Mucosa of descending colon (tissue), 3 donors: ENCODE results near the gene KDM2A. TPM values are rescaled to one million over a fixed set of nuclear protein-coding genes. Genes with fewer than 3 reads are reported as not detected.

Experiments
- ATAC-seq: fragments of 200-7000 bp; cut with Tn5 transposase; one replicate; pipeline ENCODE4 v1.9.1; 2020; ENCODE audit warnings: mild to moderate bottlenecking, moderate library complexity
- DNase-seq, 3 donors: peaks; one replicate each; pipeline ENCODE4 v3.0.0-alpha.2; 2020
- H3K36me3 ChIP-seq: fragments of 200-600 bp; one replicate; pipeline ENCODE4 v1.8.0; 2021; ENCODE audit warnings: low read depth, mild to moderate bottlenecking
- H3K4me1 ChIP-seq: fragments of 200-600 bp; one replicate; pipeline ENCODE4 v1.8.0; 2021; ENCODE audit warnings: low read depth, mild to moderate bottlenecking
- H3K4me3 ChIP-seq: fragments of 200-600 bp; one replicate; pipeline ENCODE4 v1.8.0; 2021; ENCODE audit warnings: mild to moderate bottlenecking
- H3K9me3 ChIP-seq: fragments of 200-600 bp; one replicate; pipeline ENCODE4 v1.8.0; 2021; ENCODE audit warnings: mild to moderate bottlenecking
- CTCF ChIP-seq: fragments of 200-600 bp; IDR thresholded peaks from one replicate; pipeline ENCODE4 v1.8.0; 2022; ENCODE audit warnings: antibody characterized with exemption, mild to moderate bottlenecking
- intact Hi-C, 2 donors: fragments of 100-400 bp; cut with DNase I in 1 of 2; cut with micrococcal nuclease in 1 of 2; formaldehyde crosslinking; loops; one replicate each; pipeline versions ENCODE4 v1.11.0 to v1.11.1; 2022; cut with DNase I, micrococcal nuclease
- total RNA-seq, 3 donors: library from RNA; stranded (reverse); fragmentation: NEBNext Ultra II Directional in 2 of 3; extraction: Animal tissue kit (Norgen Biotek cat#: 25700) in 2 of 3; gene quantifications; one replicate each; pipeline versions ENCODE4 v1.2.1 to v1.2.4, GENCODE V29; 2021 to 2023
- donor health status: DM: no; HTN: no; CAD: no; lungs with moderate emphysema.
- donor health status: DM: no; HTN: no; CAD: no.
- donor health status: DM: no; HTN: yes; CAD: no.

KDM2A gene
- total RNA-seq, 3 donors from 2014 or later: 67.2 to 84.6 (median 77.1) TPM

DNA sequence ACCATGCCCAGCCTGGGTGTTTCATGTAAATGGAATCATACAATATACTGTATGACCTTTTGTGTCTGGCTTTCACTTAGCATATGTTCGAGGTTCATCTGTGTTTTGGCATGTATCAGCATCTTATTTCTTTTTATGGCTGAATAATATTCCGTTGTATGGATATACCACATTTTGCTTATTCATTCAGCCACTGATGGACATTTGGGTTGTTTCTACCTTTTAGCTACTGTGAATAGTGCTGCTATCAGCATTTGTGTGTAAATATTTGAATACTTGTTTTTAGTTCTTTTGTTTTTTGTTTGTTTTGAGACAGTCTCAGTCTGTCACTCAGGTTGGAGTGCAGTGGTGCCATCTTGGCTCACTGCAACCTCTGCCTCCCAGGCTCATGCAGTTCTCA, 35.7 kb downstream of the KDM2A start:
- ATAC-seq (no peak), DNase-seq (no peak)
- Histone ChIP-seq H3K9me3 (no peaks in the 10 kb centered on the region), H3K4me1 (no peaks in the 10 kb centered on the region), H3K36me3 (no peaks in the 10 kb centered on the region), H3K4me3 (no peak overlapping the region)
- no peak for TF ChIP-seq CTCF
- intact Hi-C loops: no loop called here

GRCh38 chr11:67157691-67158090, 38.6 kb downstream of the KDM2A start:
- no peaks in the 10 kb centered on the region for H3K4me1 ChIP-seq
- intact Hi-C loops: no loop called here
- H3K36me3 ChIP-seq: no peaks in the 10 kb centered on the region
- no peak for TF ChIP-seq CTCF
- DNase-seq (no peak), ATAC-seq (no peak)
- no peak overlapping the region for H3K4me3 ChIP-seq
- H3K9me3 ChIP-seq: no peaks in the 10 kb centered on the region

GRCh38 chr11:67158221-67158620, 39.2 kb downstream of the KDM2A start:
- intact Hi-C loops: no loop called here
- H3K9me3 ChIP-seq: no peaks in the 10 kb centered on the region
- no peak for DNase-seq
- no peak overlapping the region for H3K4me3 ChIP-seq
- H3K36me3 ChIP-seq: no peaks in the 10 kb centered on the region
- H3K4me1 ChIP-seq: no peaks in the 10 kb centered on the region
- no peak for ATAC-seq
- no peak for TF ChIP-seq CTCF

GRCh38 chr11:67160045-67160444, 41.0 kb downstream of the KDM2A start:
- TF ChIP-seq CTCF: no peak
- DNase-seq: no peak
- intact Hi-C loops: loop anchor here in 1 of 2 donors (10.0 kb wide), 1 partner anchor 75 kb away; no protein-coding TSS in a partner anchor
- ATAC-seq: no peak
- H3K36me3 ChIP-seq: no peaks in the 10 kb centered on the region
- no peaks in the 10 kb centered on the region for H3K9me3 ChIP-seq
- no peaks in the 10 kb centered on the region for H3K4me1 ChIP-seq
- no peak overlapping the region for H3K4me3 ChIP-seq

DNA sequence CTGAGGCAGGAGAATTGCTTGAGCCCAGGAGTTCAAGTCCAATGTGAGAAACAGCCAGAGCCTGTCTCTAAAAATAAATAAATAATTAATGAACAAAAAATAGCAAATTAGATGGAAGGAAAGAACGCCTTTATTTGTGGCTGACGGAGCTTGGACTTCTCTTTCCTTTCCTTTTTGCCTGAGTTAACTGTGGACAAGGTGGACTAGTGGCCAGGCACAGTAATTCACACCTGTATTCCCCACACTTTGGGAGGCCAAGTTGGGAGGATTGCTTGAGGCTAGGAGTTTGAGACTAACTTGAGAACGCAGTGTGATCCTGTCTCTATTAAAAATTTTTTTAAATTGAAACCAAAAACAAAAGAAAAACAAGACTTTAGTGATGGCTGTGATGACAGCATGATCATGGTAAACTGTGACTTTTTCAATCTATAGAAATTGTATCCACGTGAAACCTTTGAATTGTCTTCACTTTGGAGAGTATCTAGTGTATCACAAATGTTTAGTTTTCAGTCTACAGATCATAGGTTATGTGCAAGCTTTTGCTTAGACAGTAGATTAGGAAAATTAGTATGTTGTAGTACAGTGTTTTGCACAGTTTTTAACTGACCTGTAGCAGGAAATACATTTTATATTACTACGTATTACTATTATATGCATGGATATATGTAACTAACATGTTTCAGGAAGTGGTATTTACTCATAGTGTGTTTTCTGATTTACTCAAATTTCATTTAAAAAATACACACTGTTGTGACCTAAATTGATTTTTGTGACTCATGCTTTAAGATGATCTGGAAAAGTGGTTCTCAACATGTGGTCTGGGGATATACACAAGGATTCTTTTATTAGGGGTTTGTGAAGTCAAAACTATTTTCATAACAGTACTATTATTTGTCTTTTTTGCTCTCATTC, 42.1 kb downstream of the KDM2A start:
- no peak for TF ChIP-seq CTCF
- no peaks in the 10 kb centered on the region for H3K4me1 ChIP-seq
- intact Hi-C loops: loop anchor here in 1 of 2 donors (10.0 kb wide), 1 partner anchor 76 kb away; no protein-coding TSS in a partner anchor
- ATAC-seq: no peak
- no peaks in the 10 kb centered on the region for H3K36me3 ChIP-seq
- no peaks in the 10 kb centered on the region for H3K9me3 ChIP-seq
- no peak overlapping the region for H3K4me3 ChIP-seq
- no peak for DNase-seq
